SHP77 (cell line): Measurements from ENCODE around the gene LTBP2.
"Not testable (repeated sequence)": the region's sequence is repeated elsewhere in the genome, so short reads cannot be mapped to it uniquely, and the experiment has no call there.

Experiments
- DNase-seq, 2 experiments: peaks; one replicate each; lab custom pipeline; 2025; lab: John Stamatoyannopoulos, UW

The LTBP2 gene

DNA sequence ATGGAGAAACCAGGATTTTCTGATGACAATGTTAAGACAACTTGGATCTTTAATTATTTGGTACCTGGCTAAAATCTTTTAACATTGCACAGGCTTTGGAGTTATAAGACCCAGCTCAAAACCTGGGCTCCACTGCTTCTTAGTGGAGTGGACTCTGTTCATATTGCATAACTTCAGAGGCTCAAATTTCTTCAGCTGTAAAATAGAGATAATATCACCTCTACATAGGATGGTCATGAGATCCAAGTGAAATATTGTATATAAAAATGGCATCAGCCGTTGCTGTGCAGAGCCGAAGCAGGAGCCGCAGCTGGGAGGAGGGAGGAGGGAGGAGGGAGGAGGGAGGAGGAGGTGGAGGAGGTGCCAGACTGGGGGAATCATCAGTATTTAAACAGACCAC, 129.5 kb downstream of the LTBP2 start:
- no peak for DNase-seq

- no peak for DNase-seq
These were observed 132.0 kb downstream of the LTBP2 start for GRCh38 chr14:74480046-74480445.

- peak; percentile 22 to 51 for DNase-seq
These were observed 132.9 kb downstream of the LTBP2 start for GRCh38 chr14:74478996-74479635.

GRCh38 chr14:74476607-74477006, 135.4 kb downstream of the LTBP2 start:
- no peak for DNase-seq

DNA sequence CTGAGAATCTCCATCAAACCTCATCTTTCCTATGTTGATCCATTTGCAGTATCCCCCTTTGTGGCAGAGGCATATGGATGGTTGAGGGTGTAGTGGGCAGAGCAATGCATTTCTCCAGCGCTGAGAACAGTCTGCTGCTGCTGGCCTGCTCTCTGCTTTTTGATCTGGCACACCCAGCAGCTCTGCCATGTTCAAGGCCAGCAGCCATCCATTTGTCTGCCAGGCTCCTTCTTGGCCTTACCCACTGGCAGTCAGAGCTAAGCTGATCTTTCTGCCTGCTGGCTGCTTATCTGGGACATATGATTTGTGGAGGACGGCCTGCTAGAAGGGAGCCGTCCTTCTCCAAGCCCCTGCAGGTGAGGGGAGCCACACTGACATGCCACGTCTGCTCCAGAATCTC, 135.9 kb downstream of the LTBP2 start:
- DNase-seq = no peak

DNA sequence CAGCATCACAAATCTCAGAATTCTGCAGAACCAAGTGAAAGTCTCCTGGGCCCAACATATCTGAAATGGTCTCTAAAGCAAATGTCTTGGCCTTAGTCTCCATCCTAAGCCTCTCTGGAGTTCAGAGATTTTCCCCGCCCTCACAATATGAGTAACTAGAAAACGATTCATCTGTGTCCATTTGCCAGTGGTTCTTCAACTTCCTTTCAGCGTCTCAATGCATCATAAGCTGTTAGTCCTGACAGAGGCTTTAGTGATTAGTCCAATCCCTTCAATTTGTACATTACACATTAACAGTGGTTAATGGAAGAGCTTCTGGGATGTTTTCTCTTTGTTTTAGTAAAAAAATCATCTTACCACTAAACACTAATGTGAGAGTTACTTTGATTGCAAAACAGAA, 136.4 kb downstream of the LTBP2 start:
- no peak for DNase-seq

DNA sequence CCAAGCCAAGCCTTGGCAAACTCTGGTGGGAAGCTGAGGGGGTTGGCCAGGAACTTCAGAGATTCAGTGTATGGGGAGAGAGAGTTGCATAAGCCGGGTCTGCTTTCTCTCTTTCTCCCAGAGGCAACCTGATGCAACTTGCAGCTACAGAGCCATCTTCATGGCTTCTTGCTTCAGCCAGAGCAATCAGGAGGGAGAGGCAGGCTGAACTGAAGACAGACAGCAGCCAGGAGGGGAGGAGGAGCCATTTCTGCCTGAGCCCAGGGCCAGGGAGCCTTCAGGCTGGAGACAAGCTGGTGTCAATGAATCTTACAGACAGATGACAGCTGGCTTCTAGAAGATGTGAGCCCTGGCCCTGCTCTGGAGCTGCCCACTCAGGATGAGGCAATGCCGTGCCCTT, 137.7 kb downstream of the LTBP2 start:
- no peak for DNase-seq

- DNase-seq = no peak
These were observed 139.4 kb downstream of the LTBP2 start for GRCh38 chr14:74472601-74473000.

- no peak for DNase-seq
These were observed 142.2 kb downstream of the LTBP2 start for GRCh38 chr14:74469548-74470518.

DNA sequence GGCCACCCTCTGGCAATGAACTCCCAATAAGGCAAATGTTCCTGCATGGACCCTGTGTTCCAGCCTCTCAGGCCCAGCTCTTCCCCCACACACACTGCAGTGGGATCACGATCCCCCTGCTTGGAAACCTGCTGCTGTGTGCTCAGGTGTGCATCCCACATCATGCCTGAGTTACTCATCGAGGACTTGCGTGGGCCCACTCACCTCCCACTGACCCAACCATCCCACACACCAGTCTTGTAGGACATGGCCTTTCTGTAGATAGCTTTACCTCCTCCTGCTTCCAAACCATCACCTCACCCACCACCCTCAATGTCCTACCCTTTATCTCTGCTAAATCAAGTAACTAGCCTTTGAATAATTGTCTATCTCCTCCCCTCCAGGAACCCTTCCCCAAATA, 143.5 kb downstream of the LTBP2 start:
- no peak for DNase-seq

- DNase-seq = no peak
These were observed 146.7 kb downstream of the LTBP2 start for GRCh38 chr14:74465335-74465734.

DNA sequence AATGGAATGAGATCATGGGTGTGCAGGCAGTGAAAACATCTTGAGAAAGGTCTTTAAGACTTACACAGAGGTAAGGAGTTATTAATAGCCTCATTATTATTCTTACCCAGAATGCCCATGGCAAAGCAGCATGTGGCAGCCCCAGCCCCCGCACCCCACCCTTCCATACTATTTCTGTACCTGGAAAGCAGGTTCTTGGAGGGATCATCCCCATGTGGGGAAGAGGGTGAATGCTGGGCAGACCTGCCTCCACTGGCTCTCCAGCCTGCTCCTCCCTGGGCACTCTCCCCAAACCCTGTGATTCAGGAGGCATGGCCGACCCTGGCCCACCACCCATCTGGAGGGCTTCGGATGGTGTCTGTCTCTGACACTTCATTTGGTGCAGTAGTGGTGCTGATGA, 147.3 kb downstream of the LTBP2 start:
- no peak for DNase-seq

DNA sequence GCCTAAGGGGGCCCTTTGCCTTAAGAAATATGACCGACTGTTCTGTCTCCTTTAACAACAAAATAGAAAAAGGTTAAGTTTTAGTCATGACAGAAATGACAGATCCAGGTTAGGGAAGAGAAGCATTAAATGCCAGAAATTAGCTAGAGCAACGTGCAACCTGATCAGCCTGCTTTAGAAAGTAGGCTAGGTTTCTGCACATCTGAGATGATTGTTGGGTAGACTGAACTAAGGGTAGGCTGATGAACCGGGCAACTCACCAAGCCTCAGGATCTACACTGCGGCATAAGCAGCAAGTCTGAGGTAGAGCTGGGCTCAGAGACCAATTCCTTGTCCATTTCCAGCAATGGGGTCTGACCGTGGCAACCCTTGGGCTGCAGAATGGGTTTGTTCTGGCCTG, 148.3 kb downstream of the LTBP2 start:
- no peak for DNase-seq

DNA sequence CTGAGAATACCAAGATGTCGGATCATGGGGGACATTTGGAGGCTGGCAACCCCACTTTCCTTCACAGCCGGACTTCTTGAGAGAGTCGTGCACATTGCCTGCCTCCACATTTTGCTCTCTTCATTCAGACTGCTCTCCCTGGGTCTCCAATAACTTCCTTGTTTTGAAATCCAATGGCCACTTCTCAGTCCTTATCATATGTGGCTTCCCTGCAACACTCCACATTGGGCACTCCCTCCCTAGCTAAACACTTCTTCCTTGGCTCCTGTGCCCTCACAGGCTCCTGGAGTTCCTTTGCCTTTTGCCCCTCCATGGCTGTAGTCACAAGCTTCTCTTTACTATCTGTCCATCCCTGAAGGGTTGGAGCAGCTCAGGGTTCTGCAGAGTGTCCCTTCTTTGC, 149.0 kb downstream of the LTBP2 start:
- DNase-seq = no peak

DNA sequence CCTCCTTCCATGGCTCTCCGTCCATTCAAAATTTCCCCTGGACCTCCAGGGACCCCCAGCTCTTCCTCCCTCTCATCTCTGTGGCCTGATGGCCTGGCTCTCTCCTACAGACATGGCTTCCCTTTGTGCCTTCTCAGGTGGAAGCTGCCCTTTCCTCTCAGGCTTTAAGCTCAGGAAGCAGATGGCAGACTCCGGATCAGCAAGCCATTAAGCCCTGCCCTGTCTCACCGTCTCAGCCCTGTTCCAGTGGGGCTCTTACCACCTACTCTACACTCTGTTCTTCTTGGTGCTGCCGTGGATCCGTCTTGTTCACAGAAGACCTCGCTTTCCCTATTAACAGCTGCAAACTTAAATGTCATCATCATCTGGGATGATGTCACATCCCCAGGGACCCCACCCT, 152.1 kb downstream of the LTBP2 start:
- DNase-seq = no peak

GRCh38 chr14:74459289-74459946, 152.6 kb downstream of the LTBP2 start:
- peak in 1 of 2 experiments; percentile 6 for DNase-seq

DNA sequence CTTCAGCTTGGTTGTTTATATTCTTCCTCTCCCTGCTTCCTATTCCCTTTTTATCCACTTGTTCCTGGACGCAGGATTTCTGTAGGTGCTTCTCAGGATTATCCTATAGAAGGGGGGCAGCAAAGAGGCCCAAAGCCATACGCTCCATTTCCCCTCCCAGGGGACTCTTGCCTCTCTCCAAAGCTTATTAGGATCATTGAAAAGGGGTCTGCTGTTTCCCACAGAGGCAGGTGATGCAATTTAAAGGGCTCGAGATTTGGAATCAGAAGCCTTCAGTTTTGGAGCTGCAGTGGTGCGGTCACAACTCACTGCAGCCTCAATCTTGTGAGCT, 154.5 kb downstream of the LTBP2 start:
- DNase-seq = no peak

- no peak for DNase-seq
These were observed 155.1 kb downstream of the LTBP2 start for GRCh38 chr14:74456684-74457564.

- DNase-seq = not testable (repeated sequence)
These were observed 157.6 kb downstream of the LTBP2 start for GRCh38 chr14:74454397-74454796.
